ENCODE data around the gene RAD18.

The RAD18 gene

DNA sequence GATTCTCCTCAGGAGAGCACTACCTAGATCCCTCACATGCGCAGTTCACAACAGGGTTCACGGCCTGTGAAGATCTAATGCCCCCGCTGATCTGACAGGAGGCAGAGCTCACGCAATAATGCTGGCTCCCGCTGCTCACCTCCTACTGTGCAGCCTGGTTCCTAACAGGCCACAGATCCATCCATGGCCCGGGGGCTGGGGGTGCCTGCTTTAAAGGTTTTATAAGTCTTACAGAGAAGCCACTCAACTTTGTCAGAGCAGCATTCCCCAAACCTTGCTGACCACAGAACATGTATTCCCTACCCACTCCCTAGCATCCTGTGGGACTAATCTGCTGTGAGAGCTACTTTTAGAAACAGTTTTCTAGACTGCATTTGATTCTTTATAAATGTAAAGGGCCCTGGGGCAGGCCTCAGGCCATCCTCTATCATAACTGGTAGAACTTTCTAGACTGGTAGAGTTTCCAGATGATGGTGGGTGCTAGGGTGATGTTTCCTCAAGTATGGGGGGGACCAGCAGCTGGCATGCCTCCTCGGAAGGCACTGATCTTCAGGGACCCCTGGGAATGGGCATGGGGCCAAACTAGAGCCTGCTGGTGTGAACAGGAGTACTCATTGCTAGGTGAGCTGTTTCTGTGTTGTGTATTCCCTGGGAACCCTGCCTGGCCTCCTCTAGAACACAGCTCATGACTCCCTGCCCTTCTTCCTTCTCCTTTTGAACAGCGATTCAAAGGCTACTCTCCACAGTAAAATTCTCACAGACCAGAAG, 25.7 kb upstream of the RAD18 start:
- Histone ChIP-seq H2AK5ac (ENCODE audit: low read depth, low read length) (no peak overlapping the region), H3K4me1 (ENCODE audit: control insufficient read depth in 2 of 2, insufficient read depth in 1 of 2, low read depth in 1 of 2, low read length in 2 of 2) (peaks cover 5 to 8% of the 10 kb centered on the region in 2 donors), H4K91ac (ENCODE audit: low read depth, low read length, poor library complexity) (no peak overlapping the region), H3K4me2 (ENCODE audit: insufficient read depth, low read length, poor library complexity, severe bottlenecking) (no peak overlapping the region), H4K8ac (ENCODE audit: low read depth, low read length) (no peak overlapping the region), H3K27ac (replicated peaks; ENCODE audit: low read length) (no peak overlapping the region), H2BK12ac (ENCODE audit: low read length) (no peak overlapping the region), H3K23ac (ENCODE audit: low read depth, low read length, poor library complexity) (no peak overlapping the region), H2BK5ac (ENCODE audit: low read length) (no peak overlapping the region), H3K27me3 (ENCODE audit: control insufficient read depth in 3 of 3, insufficient read depth in 3 of 3, low read depth in 1 of 3, low read length in 3 of 3) (no peaks in the 10 kb centered on the region), H2BK120ac (ENCODE audit: low read depth, low read length) (no peak overlapping the region), H3K9ac (ENCODE audit: low read depth, low read length, poor library complexity) (peak overlapping the region; percentile 50), H3K4me3 (ENCODE audit: low read length in 2 of 2) (no peak overlapping the region), H2BK15ac (ENCODE audit: low read length) (no peak overlapping the region), H3K14ac (ENCODE audit: low read length) (no peak overlapping the region), H3K4ac (ENCODE audit: low read length) (no peak overlapping the region), H3K36me3 (replicated peaks in 1 of 2; ENCODE audit: control insufficient read depth in 2 of 2, insufficient read depth in 2 of 2, low read length in 2 of 2) (peaks cover 0 to 73% of the 10 kb centered on the region in 2 donors), H2AFZ (ENCODE audit: low read length) (no peak overlapping the region), H3K79me1 (ENCODE audit: low read depth, low read length) (no peaks in the 10 kb centered on the region), H3K9me3 (replicated peaks in 1 of 2; ENCODE audit: control insufficient read depth in 2 of 2, insufficient read depth in 1 of 2, low read depth in 1 of 2, low read length in 2 of 2) (peaks cover 0 to 2% of the 10 kb centered on the region in 2 donors), H3K18ac (ENCODE audit: low read length) (peak overlapping the region; percentile 35)
- DNase-seq (ENCODE audit: low spot score): no peak
- no CpG with 5 or more reads among the region's 8 CpGs for WGBS, 2 donors (ENCODE audit: extremely low coverage in 2 of 2, insufficient read length in 2 of 2, insufficient replicate concordance in 1 of 2)

DNA sequence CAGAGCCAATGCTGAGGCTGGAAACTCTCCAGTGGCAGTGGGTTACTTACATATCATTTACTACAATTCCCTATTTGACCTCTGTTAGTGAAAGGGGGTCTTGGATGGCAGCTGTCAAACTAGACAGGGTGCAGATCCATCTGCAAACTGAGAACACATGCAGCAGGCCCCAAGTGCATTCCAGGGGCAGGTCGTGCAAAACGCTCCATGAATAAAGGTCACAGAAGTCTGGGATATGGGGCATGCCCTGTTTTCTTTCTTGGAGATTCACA, 25.0 kb upstream of the RAD18 start:
- Histone ChIP-seq H4K8ac (ENCODE audit: low read depth, low read length) (no peak overlapping the region), H2BK120ac (ENCODE audit: low read depth, low read length) (no peak overlapping the region), H3K79me1 (ENCODE audit: low read depth, low read length) (no peaks in the 10 kb centered on the region), H3K4ac (ENCODE audit: low read length) (no peak overlapping the region), H2AFZ (ENCODE audit: low read length) (no peak overlapping the region), H2BK12ac (ENCODE audit: low read length) (no peak overlapping the region), H3K9me3 (replicated peaks in 1 of 2; ENCODE audit: control insufficient read depth in 2 of 2, insufficient read depth in 1 of 2, low read depth in 1 of 2, low read length in 2 of 2) (peaks cover 0 to 2% of the 10 kb centered on the region in 2 donors), H4K91ac (ENCODE audit: low read depth, low read length, poor library complexity) (no peak overlapping the region), H2AK5ac (ENCODE audit: low read depth, low read length) (no peak overlapping the region), H3K27ac (replicated peaks; ENCODE audit: low read length) (no peak overlapping the region), H3K4me1 (ENCODE audit: control insufficient read depth in 2 of 2, insufficient read depth in 1 of 2, low read depth in 1 of 2, low read length in 2 of 2) (peaks cover 5 to 8% of the 10 kb centered on the region in 2 donors), H3K14ac (ENCODE audit: low read length) (no peak overlapping the region), H2BK5ac (ENCODE audit: low read length) (no peak overlapping the region), H3K18ac (ENCODE audit: low read length) (no peak overlapping the region), H3K9ac (ENCODE audit: low read depth, low read length, poor library complexity) (peak overlapping the region; percentile 50), H3K4me2 (ENCODE audit: insufficient read depth, low read length, poor library complexity, severe bottlenecking) (no peak overlapping the region), H3K4me3 (ENCODE audit: low read length in 2 of 2) (no peak overlapping the region), H3K23ac (ENCODE audit: low read depth, low read length, poor library complexity) (no peak overlapping the region), H3K36me3 (replicated peaks in 1 of 2; ENCODE audit: control insufficient read depth in 2 of 2, insufficient read depth in 2 of 2, low read length in 2 of 2) (peaks cover 0 to 69% of the 10 kb centered on the region in 2 donors), H2BK15ac (ENCODE audit: low read length) (no peak overlapping the region), H3K27me3 (ENCODE audit: control insufficient read depth in 3 of 3, insufficient read depth in 3 of 3, low read depth in 1 of 3, low read length in 3 of 3) (no peaks in the 10 kb centered on the region)
- no peak for DNase-seq (ENCODE audit: low spot score)
- WGBS, 2 donors (ENCODE audit: extremely low coverage in 2 of 2, insufficient read length in 2 of 2, insufficient replicate concordance in 1 of 2): no CpG with 5 or more reads among the region's 2 CpGs

DNA sequence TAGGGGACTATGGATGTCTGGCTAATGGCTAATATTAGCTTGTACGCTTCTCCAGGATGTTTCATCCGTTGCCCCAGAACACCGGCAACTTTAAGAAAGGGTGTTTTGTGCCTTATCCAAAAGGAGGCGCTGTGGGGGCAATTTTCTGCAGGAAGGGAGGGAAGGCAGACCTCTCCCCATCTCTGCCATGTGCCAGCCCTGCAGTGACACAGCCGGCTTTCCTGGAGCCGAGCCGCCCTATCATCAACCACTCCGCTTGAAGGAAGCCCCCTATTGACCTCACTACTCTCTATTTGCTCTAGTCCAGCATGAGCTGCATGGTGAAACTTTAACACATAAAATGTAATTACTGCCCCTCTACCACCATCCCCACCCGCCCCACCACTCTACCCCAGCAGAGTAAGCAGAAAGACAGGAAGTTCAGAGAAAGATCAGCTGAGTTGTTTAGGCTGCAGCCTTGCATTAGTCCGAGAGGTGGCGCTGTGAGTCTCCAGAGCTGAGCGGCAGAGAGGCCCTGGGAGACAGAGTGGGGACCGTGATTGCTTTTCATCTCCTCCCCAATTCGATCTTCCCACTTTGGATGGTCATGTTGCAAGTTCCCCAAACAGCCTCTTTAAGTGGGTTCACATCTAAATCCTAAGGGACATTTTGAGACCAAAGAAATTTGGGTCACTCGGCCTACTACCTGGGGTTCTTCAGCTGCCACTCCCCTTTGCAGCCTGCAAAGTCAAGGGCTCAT, 24.5 kb upstream of the RAD18 start:
- H3K4me2 ChIP-seq (ENCODE audit: insufficient read depth, low read length, poor library complexity, severe bottlenecking): no peak overlapping the region
- H3K9me3 ChIP-seq (replicated peaks in 1 of 2; ENCODE audit: control insufficient read depth in 2 of 2, insufficient read depth in 1 of 2, low read depth in 1 of 2, low read length in 2 of 2): peaks cover 0 to 2% of the 10 kb centered on the region in 2 donors
- no peak overlapping the region for H2BK120ac ChIP-seq (ENCODE audit: low read depth, low read length)
- H3K18ac ChIP-seq (ENCODE audit: low read length): no peak overlapping the region
- no peak overlapping the region for H2BK12ac ChIP-seq (ENCODE audit: low read length)
- no CpG with 5 or more reads among the region's 15 CpGs for WGBS, 2 donors (ENCODE audit: extremely low coverage in 2 of 2, insufficient read length in 2 of 2, insufficient replicate concordance in 1 of 2)
- no peak overlapping the region for H2BK15ac ChIP-seq (ENCODE audit: low read length)
- no peak overlapping the region for H3K4me3 ChIP-seq (ENCODE audit: low read length in 2 of 2)
- H3K79me1 ChIP-seq (ENCODE audit: low read depth, low read length): no peaks in the 10 kb centered on the region
- peaks cover 0 to 64% of the 10 kb centered on the region in 2 donors for H3K36me3 ChIP-seq (replicated peaks in 1 of 2; ENCODE audit: control insufficient read depth in 2 of 2, insufficient read depth in 2 of 2, low read length in 2 of 2)
- H4K91ac ChIP-seq (ENCODE audit: low read depth, low read length, poor library complexity): no peak overlapping the region
- H2BK5ac ChIP-seq (ENCODE audit: low read length): no peak overlapping the region
- H3K4me1 ChIP-seq (ENCODE audit: control insufficient read depth in 2 of 2, insufficient read depth in 1 of 2, low read depth in 1 of 2, low read length in 2 of 2): peaks cover 5 to 8% of the 10 kb centered on the region in 2 donors
- H4K8ac ChIP-seq (ENCODE audit: low read depth, low read length): no peak overlapping the region
- H3K23ac ChIP-seq (ENCODE audit: low read depth, low read length, poor library complexity): no peak overlapping the region
- no peak overlapping the region for H3K9ac ChIP-seq (ENCODE audit: low read depth, low read length, poor library complexity)
- DNase-seq (ENCODE audit: low spot score): peak; percentile 65
- H2AFZ ChIP-seq (ENCODE audit: low read length): no peak overlapping the region
- H3K4ac ChIP-seq (ENCODE audit: low read length): no peak overlapping the region
- H3K27ac ChIP-seq (replicated peaks; ENCODE audit: low read length): no peak overlapping the region
- no peak overlapping the region for H2AK5ac ChIP-seq (ENCODE audit: low read depth, low read length)
- no peak overlapping the region for H3K14ac ChIP-seq (ENCODE audit: low read length)
- H3K27me3 ChIP-seq (ENCODE audit: control insufficient read depth in 3 of 3, insufficient read depth in 3 of 3, low read depth in 1 of 3, low read length in 3 of 3): no peaks in the 10 kb centered on the region

DNA sequence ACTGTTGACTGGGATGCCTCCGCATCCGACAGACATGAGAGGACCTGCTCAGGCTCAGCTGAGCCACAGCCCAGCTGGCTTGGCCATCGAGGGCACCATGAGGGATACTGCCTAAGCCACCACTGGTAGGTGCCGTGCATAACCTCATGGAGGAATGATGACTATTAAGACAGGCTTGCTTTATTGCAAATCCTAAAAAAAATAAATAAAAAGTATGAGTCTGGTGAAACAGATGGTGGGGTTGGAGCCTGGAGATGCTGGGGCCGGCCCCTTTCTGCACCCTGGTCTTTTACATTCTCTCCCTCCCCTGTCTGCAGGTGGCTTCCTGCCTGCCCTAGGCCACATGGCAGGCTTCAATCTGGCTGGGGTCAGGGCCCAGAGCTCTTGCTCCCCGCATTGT, 24.0 kb upstream of the RAD18 start:
- H4K8ac ChIP-seq (ENCODE audit: low read depth, low read length): no peak overlapping the region
- no peak overlapping the region for H3K14ac ChIP-seq (ENCODE audit: low read length)
- no peak overlapping the region for H2AFZ ChIP-seq (ENCODE audit: low read length)
- H3K27me3 ChIP-seq (ENCODE audit: control insufficient read depth in 3 of 3, insufficient read depth in 3 of 3, low read depth in 1 of 3, low read length in 3 of 3): no peaks in the 10 kb centered on the region
- H3K23ac ChIP-seq (ENCODE audit: low read depth, low read length, poor library complexity): no peak overlapping the region
- H2AK5ac ChIP-seq (ENCODE audit: low read depth, low read length): no peak overlapping the region
- no peak overlapping the region for H3K4ac ChIP-seq (ENCODE audit: low read length)
- H3K79me1 ChIP-seq (ENCODE audit: low read depth, low read length): no peaks in the 10 kb centered on the region
- H2BK5ac ChIP-seq (ENCODE audit: low read length): no peak overlapping the region
- H3K4me2 ChIP-seq (ENCODE audit: insufficient read depth, low read length, poor library complexity, severe bottlenecking): no peak overlapping the region
- no peak overlapping the region for H2BK120ac ChIP-seq (ENCODE audit: low read depth, low read length)
- H2BK12ac ChIP-seq (ENCODE audit: low read length): no peak overlapping the region
- H4K91ac ChIP-seq (ENCODE audit: low read depth, low read length, poor library complexity): no peak overlapping the region
- H2BK15ac ChIP-seq (ENCODE audit: low read length): no peak overlapping the region
- no peak overlapping the region for H3K9ac ChIP-seq (ENCODE audit: low read depth, low read length, poor library complexity)
- no CpG with 5 or more reads among the region's 6 CpGs for WGBS, 2 donors (ENCODE audit: extremely low coverage in 2 of 2, insufficient read length in 2 of 2, insufficient replicate concordance in 1 of 2)
- no peak overlapping the region for H3K18ac ChIP-seq (ENCODE audit: low read length)
- no peak overlapping the region for H3K4me3 ChIP-seq (ENCODE audit: low read length in 2 of 2)
- H3K36me3 ChIP-seq (replicated peaks in 1 of 2; ENCODE audit: control insufficient read depth in 2 of 2, insufficient read depth in 2 of 2, low read length in 2 of 2): peaks cover 0 to 58% of the 10 kb centered on the region in 2 donors
- no peak overlapping the region for H3K27ac ChIP-seq (replicated peaks; ENCODE audit: low read length)
- H3K9me3 ChIP-seq (replicated peaks in 1 of 2; ENCODE audit: control insufficient read depth in 2 of 2, insufficient read depth in 1 of 2, low read depth in 1 of 2, low read length in 2 of 2): peaks cover 0 to 2% of the 10 kb centered on the region in 2 donors
- no peak for DNase-seq (ENCODE audit: low spot score)
- H3K4me1 ChIP-seq (ENCODE audit: control insufficient read depth in 2 of 2, insufficient read depth in 1 of 2, low read depth in 1 of 2, low read length in 2 of 2): peaks cover 6 to 8% of the 10 kb centered on the region in 2 donors

Data from neuronal stem cell (in vitro differentiated cells).